Measurements from ENCODE around the gene IPCEF1.
"Not testable (repeated sequence)": the region's sequence is repeated elsewhere in the genome, so short reads cannot be mapped to it uniquely, and the experiment has no call there.

IPCEF1 gene

GRCh38 chr6:154329350-154330170, 27.0 kb downstream of the IPCEF1 start:
- no peak for DNase-seq

- DNase-seq, result not testable (repeated sequence)
Measured at GRCh38 chr6:154327313-154327712, 29.3 kb downstream of the IPCEF1 start.

- DNase-seq, result no peak
Measured at GRCh38 chr6:154325142-154325541, 31.5 kb downstream of the IPCEF1 start.

- DNase-seq, result no peak
Measured at GRCh38 chr6:154320181-154320580, 36.4 kb downstream of the IPCEF1 start.

- DNase-seq, result no peak
Measured at GRCh38 chr6:154319231-154319858, 37.3 kb downstream of the IPCEF1 start.

GRCh38 chr6:154318721-154319120, 37.9 kb downstream of the IPCEF1 start:
- DNase-seq, result no peak

- no peak for DNase-seq
Measured at GRCh38 chr6:154316131-154316530, 40.5 kb downstream of the IPCEF1 start.

GRCh38 chr6:154314084-154314483, 42.5 kb downstream of the IPCEF1 start:
- no peak for DNase-seq

GRCh38 chr6:154308986-154309385, 47.6 kb downstream of the IPCEF1 start:
- DNase-seq, result no peak

- DNase-seq, result no peak
Measured at GRCh38 chr6:154307696-154308425, 48.7 kb downstream of the IPCEF1 start.

GRCh38 chr6:154307147-154307546, 49.5 kb downstream of the IPCEF1 start:
- not testable (repeated sequence) for DNase-seq

GRCh38 chr6:154306696-154307095, 49.9 kb downstream of the IPCEF1 start:
- no peak for DNase-seq

- DNase-seq, result no peak
Measured at GRCh38 chr6:154304191-154304590, 52.4 kb downstream of the IPCEF1 start.

GRCh38 chr6:154303642-154304041, 53.0 kb downstream of the IPCEF1 start:
- not testable (repeated sequence) for DNase-seq

GRCh38 chr6:154301839-154302752, 54.5 kb downstream of the IPCEF1 start:
- no peak for DNase-seq

- no peak for DNase-seq
Measured at GRCh38 chr6:154301086-154301625, 55.4 kb downstream of the IPCEF1 start.

GRCh38 chr6:154298297-154298696, 58.3 kb downstream of the IPCEF1 start:
- DNase-seq, result no peak

- no peak for DNase-seq
Measured at GRCh38 chr6:154297721-154298120, 58.9 kb downstream of the IPCEF1 start.

- DNase-seq, result no peak
Measured at GRCh38 chr6:154297210-154297609, 59.4 kb downstream of the IPCEF1 start.

GRCh38 chr6:154295733-154296132, 60.9 kb downstream of the IPCEF1 start:
- DNase-seq, result no peak

GRCh38 chr6:154292855-154293519, 63.6 kb downstream of the IPCEF1 start:
- DNase-seq, result no peak

GRCh38 chr6:154292066-154292465, 64.5 kb downstream of the IPCEF1 start:
- DNase-seq, result no peak

Measured in NCI-H510A (cell line).